Measurements from ENCODE around the gene CLDN16.

- TF ChIP-seq, protein P1, sequence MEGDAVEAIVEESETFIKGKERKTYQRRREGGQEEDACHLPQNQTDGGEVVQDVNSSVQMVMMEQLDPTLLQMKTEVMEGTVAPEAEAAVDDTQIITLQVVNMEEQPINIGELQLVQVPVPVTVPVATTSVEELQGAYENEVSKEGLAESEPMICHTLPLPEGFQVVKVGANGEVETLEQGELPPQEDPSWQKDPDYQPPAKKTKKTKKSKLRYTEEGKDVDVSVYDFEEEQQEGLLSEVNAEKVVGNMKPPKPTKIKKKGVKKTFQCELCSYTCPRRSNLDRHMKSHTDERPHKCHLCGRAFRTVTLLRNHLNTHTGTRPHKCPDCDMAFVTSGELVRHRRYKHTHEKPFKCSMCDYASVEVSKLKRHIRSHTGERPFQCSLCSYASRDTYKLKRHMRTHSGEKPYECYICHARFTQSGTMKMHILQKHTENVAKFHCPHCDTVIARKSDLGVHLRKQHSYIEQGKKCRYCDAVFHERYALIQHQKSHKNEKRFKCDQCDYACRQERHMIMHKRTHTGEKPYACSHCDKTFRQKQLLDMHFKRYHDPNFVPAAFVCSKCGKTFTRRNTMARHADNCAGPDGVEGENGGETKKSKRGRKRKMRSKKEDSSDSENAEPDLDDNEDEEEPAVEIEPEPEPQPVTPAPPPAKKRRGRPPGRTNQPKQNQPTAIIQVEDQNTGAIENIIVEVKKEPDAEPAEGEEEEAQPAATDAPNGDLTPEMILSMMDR (IDR thresholded peaks at IDR 0.05; ENCODE audit: low read length) = no peak
- TF ChIP-seq EZH2 (IDR thresholded peaks at IDR 0.05; ENCODE audit: borderline replicate concordance, low read length) = no peak
Observed at GRCh38 chr3:190425833-190426232, 37.9 kb downstream of the CLDN16 start.
